ENCODE results near the gene CGN.

DNA sequence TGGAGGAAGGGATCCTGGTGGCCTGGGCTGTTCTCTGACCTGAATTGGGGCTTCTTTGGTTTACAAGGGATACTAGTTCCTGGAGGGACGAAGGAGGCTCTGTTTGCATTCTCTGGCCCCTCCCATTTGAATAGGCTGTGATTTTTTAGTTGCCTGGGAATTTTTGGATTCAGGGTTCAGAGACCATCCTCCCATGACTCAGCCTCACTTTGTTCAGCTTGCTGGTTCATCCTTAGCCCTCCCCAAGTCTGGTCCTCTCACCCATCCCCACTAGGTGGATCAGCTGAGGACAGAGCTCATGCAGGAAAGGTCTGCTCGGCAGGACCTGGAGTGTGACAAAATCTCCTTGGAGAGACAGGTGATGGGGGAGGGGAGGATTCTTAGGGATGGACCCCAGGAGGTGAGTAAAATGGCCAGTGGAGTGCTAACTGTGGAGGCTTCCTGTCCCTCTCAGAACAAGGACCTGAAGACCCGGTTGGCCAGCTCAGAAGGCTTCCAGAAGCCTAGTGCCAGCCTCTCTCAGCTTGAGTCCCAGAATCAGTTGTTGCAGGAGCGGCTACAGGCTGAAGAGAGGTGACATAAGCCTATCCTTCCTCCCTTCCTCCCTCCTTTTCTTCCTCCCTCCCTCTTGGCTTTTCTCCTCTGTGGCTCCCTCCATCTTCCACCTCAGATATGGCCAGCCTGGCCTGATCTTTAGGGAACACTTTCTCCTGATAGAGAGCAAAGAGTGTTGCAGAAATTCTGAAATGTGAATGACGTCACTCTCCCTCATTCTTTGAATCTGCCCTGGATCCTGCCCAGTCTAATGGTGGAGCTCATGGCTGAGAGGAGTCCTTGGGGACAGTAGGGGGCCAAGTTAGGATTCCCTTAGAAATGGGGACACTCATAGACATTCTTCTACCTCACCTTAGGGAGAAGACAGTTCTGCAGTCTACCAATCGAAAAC lies 24.4 kb downstream of the CGN start:
- TF ChIP-seq, protein P1, sequence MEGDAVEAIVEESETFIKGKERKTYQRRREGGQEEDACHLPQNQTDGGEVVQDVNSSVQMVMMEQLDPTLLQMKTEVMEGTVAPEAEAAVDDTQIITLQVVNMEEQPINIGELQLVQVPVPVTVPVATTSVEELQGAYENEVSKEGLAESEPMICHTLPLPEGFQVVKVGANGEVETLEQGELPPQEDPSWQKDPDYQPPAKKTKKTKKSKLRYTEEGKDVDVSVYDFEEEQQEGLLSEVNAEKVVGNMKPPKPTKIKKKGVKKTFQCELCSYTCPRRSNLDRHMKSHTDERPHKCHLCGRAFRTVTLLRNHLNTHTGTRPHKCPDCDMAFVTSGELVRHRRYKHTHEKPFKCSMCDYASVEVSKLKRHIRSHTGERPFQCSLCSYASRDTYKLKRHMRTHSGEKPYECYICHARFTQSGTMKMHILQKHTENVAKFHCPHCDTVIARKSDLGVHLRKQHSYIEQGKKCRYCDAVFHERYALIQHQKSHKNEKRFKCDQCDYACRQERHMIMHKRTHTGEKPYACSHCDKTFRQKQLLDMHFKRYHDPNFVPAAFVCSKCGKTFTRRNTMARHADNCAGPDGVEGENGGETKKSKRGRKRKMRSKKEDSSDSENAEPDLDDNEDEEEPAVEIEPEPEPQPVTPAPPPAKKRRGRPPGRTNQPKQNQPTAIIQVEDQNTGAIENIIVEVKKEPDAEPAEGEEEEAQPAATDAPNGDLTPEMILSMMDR (IDR thresholded peaks at IDR 0.05), result no peak
- TF ChIP-seq EP300 (IDR thresholded peaks at IDR 0.05), result no peak
- no peak for TF ChIP-seq POLR2AphosphoS5 (IDR thresholded peaks at IDR 0.05)
- no peak for TF ChIP-seq POLR2A (IDR thresholded peaks at IDR 0.05)

All from suprapubic skin (tissue), 4 donors.